ENCODE results near the gene UBE2L6. TPM values are rescaled to one million over a fixed set of nuclear protein-coding genes. Genes with fewer than 3 reads are reported as not detected.

UBE2L6 gene
- total and polyA plus RNA-seq, 2 donors (not counting 1 experiment from before 2014, with no cell fraction given), result 63.5 to 70.7 TPM

- H3K4me2 ChIP-seq (replicated peaks; ENCODE audit: low read depth, low read length, poor library complexity, severe bottlenecking), result no peak overlapping the region
- Mint-ChIP-seq H3K9me3 (ENCODE audit: insufficient read depth) (peaks cover 2% of the 10 kb centered on the region), H3K27ac (no peak overlapping the region), H3K27me3 (peaks cover 21% of the 10 kb centered on the region), H3K4me3 (no peak overlapping the region), H3K4me1 (no peaks in the 10 kb centered on the region)
- ATAC-seq (ENCODE audit: low read depth) (no peak), DNase-seq (no peak)
- no peaks in the 10 kb centered on the region for H3K27me3 ChIP-seq (replicated peaks in 1 of 4; ENCODE audit: control extremely low read depth in 1 of 4, control insufficient read depth in 3 of 4, insufficient read depth in 4 of 4, low read length in 3 of 4)
- POLR2A ChIA-PET, result no interaction called here
- TF ChIP-seq, protein P1, sequence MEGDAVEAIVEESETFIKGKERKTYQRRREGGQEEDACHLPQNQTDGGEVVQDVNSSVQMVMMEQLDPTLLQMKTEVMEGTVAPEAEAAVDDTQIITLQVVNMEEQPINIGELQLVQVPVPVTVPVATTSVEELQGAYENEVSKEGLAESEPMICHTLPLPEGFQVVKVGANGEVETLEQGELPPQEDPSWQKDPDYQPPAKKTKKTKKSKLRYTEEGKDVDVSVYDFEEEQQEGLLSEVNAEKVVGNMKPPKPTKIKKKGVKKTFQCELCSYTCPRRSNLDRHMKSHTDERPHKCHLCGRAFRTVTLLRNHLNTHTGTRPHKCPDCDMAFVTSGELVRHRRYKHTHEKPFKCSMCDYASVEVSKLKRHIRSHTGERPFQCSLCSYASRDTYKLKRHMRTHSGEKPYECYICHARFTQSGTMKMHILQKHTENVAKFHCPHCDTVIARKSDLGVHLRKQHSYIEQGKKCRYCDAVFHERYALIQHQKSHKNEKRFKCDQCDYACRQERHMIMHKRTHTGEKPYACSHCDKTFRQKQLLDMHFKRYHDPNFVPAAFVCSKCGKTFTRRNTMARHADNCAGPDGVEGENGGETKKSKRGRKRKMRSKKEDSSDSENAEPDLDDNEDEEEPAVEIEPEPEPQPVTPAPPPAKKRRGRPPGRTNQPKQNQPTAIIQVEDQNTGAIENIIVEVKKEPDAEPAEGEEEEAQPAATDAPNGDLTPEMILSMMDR (IDR thresholded peaks at IDR 0.05), result no peak
- TF ChIP-seq EZH2 (IDR thresholded peaks at IDR 0.05; ENCODE audit: borderline replicate concordance, insufficient read depth, low read depth, low read length, poor library complexity, severe bottlenecking), result no peak
- H3K9me3 ChIP-seq (ENCODE audit: control extremely low read depth in 1 of 3, control insufficient read depth in 2 of 3, insufficient read depth in 1 of 3, low read length in 2 of 3), result peaks cover 0 to 13% (median 10%) of the 10 kb centered on the region in 3 donors
- WGBS (ENCODE audit: insufficient coverage), result 71% methylated on average over 1 of the region's 1 CpG
- H3K4me3 ChIP-seq (ENCODE audit: control extremely low read depth in 1 of 5, extremely low read depth in 1 of 5, insufficient read depth in 1 of 5, low read depth in 2 of 5, low read length in 4 of 5), result no peak overlapping the region
- no peaks in the 10 kb centered on the region for H4K20me1 ChIP-seq (ENCODE audit: control insufficient read depth, insufficient read depth, low read length, poor library complexity, severe bottlenecking)
- H3K79me2 ChIP-seq (ENCODE audit: control insufficient read depth, insufficient read depth, low read length), result no peaks in the 10 kb centered on the region
- H3K27ac ChIP-seq (ENCODE audit: low read length in 2 of 2), result no peak overlapping the region
- H3K4me1 ChIP-seq (ENCODE audit: control insufficient read depth in 2 of 2, insufficient read depth in 2 of 2, low read length in 2 of 2), result no peaks in the 10 kb centered on the region
- H3K9ac ChIP-seq (ENCODE audit: low read length), result no peak overlapping the region
- H3K36me3 ChIP-seq (replicated peaks in 1 of 2; ENCODE audit: control extremely low read depth in 1 of 2, control insufficient read depth in 1 of 2, extremely low read depth in 1 of 2, insufficient read depth in 2 of 2, low read length in 1 of 2), result no peaks in the 10 kb centered on the region
- H2AFZ ChIP-seq (ENCODE audit: insufficient read depth, low read depth, low read length, poor library complexity, severe bottlenecking), result no peak overlapping the region
- intact Hi-C loops (cut with micrococcal nuclease), result no loop called here
- CTCF ChIA-PET, result interaction anchor here (0.9 kb wide), 1 partner anchor 29 kb away, joined by 3 read pairs; no protein-coding TSS in a partner anchor
Observed at GRCh38 chr11:57615308-57615707, 47.8 kb upstream of the UBE2L6 start.

DNA sequence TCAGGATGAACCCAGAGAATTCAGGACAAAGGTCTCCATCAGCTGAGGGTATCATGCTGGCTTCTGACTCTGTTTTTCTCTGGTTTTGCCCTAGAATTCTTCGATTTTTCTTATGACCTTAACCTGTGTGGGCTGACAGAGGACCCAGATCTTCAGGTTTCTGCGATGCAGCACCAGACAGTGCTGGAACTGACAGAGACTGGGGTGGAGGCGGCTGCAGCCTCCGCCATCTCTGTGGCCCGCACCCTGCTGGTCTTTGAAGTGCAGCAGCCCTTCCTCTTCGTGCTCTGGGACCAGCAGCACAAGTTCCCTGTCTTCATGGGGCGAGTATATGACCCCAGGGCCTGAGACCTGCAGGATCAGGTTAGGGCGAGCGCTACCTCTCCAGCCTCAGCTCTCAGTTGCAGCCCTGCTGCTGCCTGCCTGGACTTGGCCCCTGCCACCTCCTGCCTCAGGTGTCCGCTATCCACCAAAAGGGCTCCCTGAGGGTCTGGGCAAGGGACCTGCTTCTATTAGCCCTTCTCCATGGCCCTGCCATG, 46.8 kb upstream of the UBE2L6 start:
- CTCF ChIA-PET, result interaction anchor here (0.9 kb wide), 1 partner anchor 30 kb away, joined by 3 read pairs; no protein-coding TSS in a partner anchor
- WGBS (ENCODE audit: insufficient coverage), result 81% methylated on average over 10 of the region's 10 CpGs

More for the DNA sequence above, 46.8 kb upstream of the UBE2L6 start:
- TF ChIP-seq EZH2 (IDR thresholded peaks at IDR 0.05; ENCODE audit: borderline replicate concordance, insufficient read depth, low read depth, low read length, poor library complexity, severe bottlenecking), result no peak
- TF ChIP-seq, protein P1 (IDR thresholded peaks at IDR 0.05), result no peak
- Histone ChIP-seq H3K4me2 (replicated peaks; ENCODE audit: low read depth, low read length, poor library complexity, severe bottlenecking) (no peak overlapping the region), H3K36me3 (replicated peaks in 1 of 2; ENCODE audit: control extremely low read depth in 1 of 2, control insufficient read depth in 1 of 2, extremely low read depth in 1 of 2, insufficient read depth in 2 of 2, low read length in 1 of 2) (no peaks in the 10 kb centered on the region), H2AFZ (ENCODE audit: insufficient read depth, low read depth, low read length, poor library complexity, severe bottlenecking) (no peak overlapping the region), H3K4me3 (ENCODE audit: control extremely low read depth in 1 of 5, extremely low read depth in 1 of 5, insufficient read depth in 1 of 5, low read depth in 2 of 5, low read length in 4 of 5) (no peak overlapping the region), H3K9ac (ENCODE audit: low read length) (no peak overlapping the region), H4K20me1 (ENCODE audit: control insufficient read depth, insufficient read depth, low read length, poor library complexity, severe bottlenecking) (no peaks in the 10 kb centered on the region), H3K4me1 (ENCODE audit: control insufficient read depth in 2 of 2, insufficient read depth in 2 of 2, low read length in 2 of 2) (no peaks in the 10 kb centered on the region), H3K27me3 (replicated peaks in 1 of 4; ENCODE audit: control extremely low read depth in 1 of 4, control insufficient read depth in 3 of 4, insufficient read depth in 4 of 4, low read length in 3 of 4) (no peaks in the 10 kb centered on the region), H3K9me3 (ENCODE audit: control extremely low read depth in 1 of 3, control insufficient read depth in 2 of 3, insufficient read depth in 1 of 3, low read length in 2 of 3) (peaks cover 0 to 9% (median 3%) of the 10 kb centered on the region in 3 donors), H3K79me2 (ENCODE audit: control insufficient read depth, insufficient read depth, low read length) (no peaks in the 10 kb centered on the region), H3K27ac (ENCODE audit: low read length in 2 of 2) (no peak overlapping the region)
- DNase-seq, result no peak
- ATAC-seq (ENCODE audit: low read depth), result no peak
- H3K4me1 Mint-ChIP-seq, result no peaks in the 10 kb centered on the region
- POLR2A ChIA-PET, result no interaction called here
- H3K27ac Mint-ChIP-seq, result no peak overlapping the region
- peaks cover 2% of the 10 kb centered on the region for H3K9me3 Mint-ChIP-seq (ENCODE audit: insufficient read depth)
- peaks cover 21% of the 10 kb centered on the region for H3K27me3 Mint-ChIP-seq
- H3K4me3 Mint-ChIP-seq, result no peak overlapping the region
- intact Hi-C loops (cut with micrococcal nuclease), result no loop called here

Measured in B cell (primary cell).